DND-41 (cell line): ENCODE data around the gene GP9.

Experiments
- ATAC-seq: fragments of 200-7000 bp; cut with Tn5 transposase; 3 replicates; pipeline ENCODE4 v1.9.1; 2021; ENCODE audit warnings: low read depth; ENCODE audit not compliant: insufficient read depth
- DNase-seq: peaks from one replicate; pipeline ENCODE4 v3.0.0-alpha.2; 2020
- H2AFZ ChIP-seq: 2 replicates; pipeline ENCODE4 v1.6.0; 2012; ENCODE audit warnings: low read depth, low read length
- H3K27ac ChIP-seq: 2 replicates; pipeline ENCODE4 v1.5.1; 2012; ENCODE audit warnings: low read length, inconsistent platforms
- H3K27me3 ChIP-seq: fragments of 200-600 bp; sonication (generic); 2 replicates; pipeline ENCODE4 v1.6.0; 2012; ENCODE audit warnings: low read length, mild to moderate bottlenecking, inconsistent platforms; ENCODE audit not compliant: insufficient read depth, poor library complexity
- H3K36me3 ChIP-seq: 2 replicates; pipeline ENCODE4 v1.5.1; 2012; ENCODE audit warnings: low read length, inconsistent platforms; ENCODE audit not compliant: insufficient read depth
- H3K4me1 ChIP-seq: 2 replicates; pipeline ENCODE4 v1.5.1; 2012; ENCODE audit warnings: mild to moderate bottlenecking, low read length; ENCODE audit not compliant: insufficient read depth
- H3K4me2 ChIP-seq: 2 replicates; pipeline ENCODE4 v1.6.0; 2012; ENCODE audit warnings: mild to moderate bottlenecking, moderate library complexity, low read length, inconsistent platforms; ENCODE audit not compliant: insufficient read depth
- H3K4me3 ChIP-seq, 2 experiments: fragments of 200-600 bp in 1 of 2; shearing (Covaris generic) in 1 of 2; 2 replicates each; pipeline ENCODE4 v1.5.1; 2012 to 2016; ENCODE audit warnings: inconsistent platforms in 2 of 2, low read length in 2 of 2, mild to moderate bottlenecking in 2 of 2, low read depth in 1 of 2, moderate library complexity in 1 of 2
- H3K79me2 ChIP-seq: 2 replicates; pipeline ENCODE4 v1.6.0; 2012; ENCODE audit warnings: low read length, inconsistent platforms; ENCODE audit not compliant: insufficient read depth
- H3K9ac ChIP-seq: 2 replicates; pipeline ENCODE4 v1.6.0; 2012; ENCODE audit warnings: low read depth, mild to moderate bottlenecking, inconsistent platforms, low read length, moderate library complexity
- H3K9me3 ChIP-seq: 2 replicates; pipeline ENCODE4 v1.5.1; 2012; ENCODE audit warnings: low read length, moderate library complexity, mild to moderate bottlenecking, inconsistent platforms; ENCODE audit not compliant: insufficient read depth, severe bottlenecking
- H4K20me1 ChIP-seq: 2 replicates; pipeline ENCODE4 v1.6.0; 2012; ENCODE audit warnings: low read length; ENCODE audit not compliant: insufficient read depth
- CTCF ChIP-seq: IDR thresholded peaks from 2 replicates; pipeline ENCODE4 v1.5.1; 2012; ENCODE audit warnings: borderline replicate concordance, low read length, moderate library complexity, mild to moderate bottlenecking; ENCODE audit not compliant: poor library complexity, severe bottlenecking; ENCODE audit errors: extremely low read depth
- EZH2 ChIP-seq: IDR thresholded peaks from 3 replicates; pipeline ENCODE4 v1.6.1; 2012; ENCODE audit warnings: borderline replicate concordance, low read depth, mild to moderate bottlenecking, moderate library complexity, low read length, inconsistent platforms; ENCODE audit not compliant: severe bottlenecking

GP9 gene

GRCh38 chr3:129061888-129062834 is 1.6 kb downstream of the GP9 start:
- H3K9me3 ChIP-seq = no peaks in the 10 kb centered on the region
- H3K4me1 ChIP-seq = no peaks in the 10 kb centered on the region
- no peak overlapping the region for H3K4me3 ChIP-seq
- no peaks in the 10 kb centered on the region for H3K36me3 ChIP-seq
- no peak overlapping the region for H3K4me2 ChIP-seq
- TF ChIP-seq EZH2 (no peak), CTCF (no peak)
- H4K20me1 ChIP-seq = no peaks in the 10 kb centered on the region
- H3K9ac ChIP-seq = no peak overlapping the region
- H3K27me3 ChIP-seq = no peaks in the 10 kb centered on the region
- H2AFZ ChIP-seq = no peak overlapping the region
- ATAC-seq (no peak), DNase-seq (no peak)
- no peak overlapping the region for H3K27ac ChIP-seq
- no peaks in the 10 kb centered on the region for H3K79me2 ChIP-seq

GRCh38 chr3:129063091-129063640 is 2.6 kb downstream of the GP9 start:
- Histone ChIP-seq H3K4me2 (no peak overlapping the region), H3K27ac (no peak overlapping the region), H3K9ac (no peak overlapping the region), H3K9me3 (no peaks in the 10 kb centered on the region), H2AFZ (no peak overlapping the region), H4K20me1 (no peaks in the 10 kb centered on the region), H3K4me1 (no peaks in the 10 kb centered on the region), H3K4me3 (no peak overlapping the region), H3K79me2 (no peaks in the 10 kb centered on the region), H3K27me3 (no peaks in the 10 kb centered on the region), H3K36me3 (no peaks in the 10 kb centered on the region)
- ATAC-seq (no peak), DNase-seq (no peak)
- no peak for TF ChIP-seq EZH2
- no peak for TF ChIP-seq CTCF

- DNase-seq (no peak), ATAC-seq (no peak)
- no peak overlapping the region for H3K4me3 ChIP-seq
- H3K79me2 ChIP-seq = no peaks in the 10 kb centered on the region
- H3K9ac ChIP-seq = no peak overlapping the region; the same call in 1 of the 2 replicates
- H3K4me2 ChIP-seq = no peak overlapping the region
- TF ChIP-seq CTCF (no peak), EZH2 (no peak)
- no peak overlapping the region for H2AFZ ChIP-seq
- no peaks in the 10 kb centered on the region for H3K4me1 ChIP-seq
- H4K20me1 ChIP-seq = no peaks in the 10 kb centered on the region
- no peaks in the 10 kb centered on the region for H3K27me3 ChIP-seq
- H3K27ac ChIP-seq = no peak overlapping the region
- no peaks in the 10 kb centered on the region for H3K36me3 ChIP-seq
- H3K9me3 ChIP-seq = no peaks in the 10 kb centered on the region
Observed at GRCh38 chr3:129063841-129064482, 3.4 kb downstream of the GP9 start.
